G401 (cell line): Measurements from ENCODE around the gene PER2. TPM values are rescaled to one million over a fixed set of nuclear protein-coding genes. Genes with fewer than 3 reads are reported as not detected.

Experiments used
- DNase-seq: peaks from one replicate; pipeline ENCODE4 v3.0.0-alpha.2; 2015; ENCODE audit warnings: low spot score
- in situ Hi-C: cut with HindIII; loops from 2 replicates; pipeline ENCODE4 v1.10.0; 2016; ENCODE audit warnings: low sequenced_read_pairs, mixed read lengths
- total RNA-seq: library from RNA; depleted of rRNA; stranded (reverse); fragments of >200 nt; shearing (Covaris generic); gene quantifications from 2 replicates; pipeline ENCODE4 v1.2.3, GENCODE V29; 2014

PER2 gene
- total RNA-seq, 1 experiment from 2014 or later: 4.3 TPM

DNA sequence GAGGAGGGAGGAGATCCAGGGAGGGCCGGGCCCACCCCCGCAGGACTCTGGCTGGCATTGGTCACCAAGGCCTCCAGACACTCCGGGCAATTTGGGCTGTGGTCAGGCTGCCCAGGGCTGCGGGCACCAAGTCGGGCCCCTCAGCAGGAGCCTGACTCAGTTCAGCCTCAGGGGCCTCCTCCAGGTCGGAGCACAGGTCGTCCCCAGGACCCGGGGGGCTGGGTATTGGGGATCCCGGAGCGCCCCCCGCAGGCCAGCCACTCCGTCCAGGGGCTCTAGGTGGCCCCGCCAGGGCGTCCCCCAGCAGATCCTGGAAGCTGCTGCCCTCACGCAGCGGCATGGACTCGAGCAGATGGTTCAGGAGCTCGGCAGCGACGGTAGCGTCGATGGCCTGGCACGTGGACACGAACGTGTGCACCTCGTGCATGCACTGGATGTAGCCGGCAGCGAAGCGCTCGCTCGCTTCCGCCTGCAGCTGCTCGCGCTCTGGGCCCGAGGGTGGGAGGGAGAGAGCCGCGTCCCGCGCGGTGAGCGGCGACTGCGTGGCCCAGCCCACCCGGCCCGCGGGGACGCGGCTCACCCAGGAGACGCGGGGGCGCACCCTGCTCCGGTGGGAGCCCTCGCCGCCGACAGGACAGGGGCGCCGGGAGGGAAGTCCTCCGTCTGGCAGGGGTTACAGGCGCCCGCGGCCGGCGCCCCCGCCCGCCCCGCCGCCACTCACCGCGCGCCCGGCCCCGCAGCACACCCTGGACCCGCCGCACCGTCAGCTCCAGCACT lies 49.5 kb downstream of the PER2 start:
- no peak for DNase-seq
- in situ Hi-C loops: no loop called here

DNA sequence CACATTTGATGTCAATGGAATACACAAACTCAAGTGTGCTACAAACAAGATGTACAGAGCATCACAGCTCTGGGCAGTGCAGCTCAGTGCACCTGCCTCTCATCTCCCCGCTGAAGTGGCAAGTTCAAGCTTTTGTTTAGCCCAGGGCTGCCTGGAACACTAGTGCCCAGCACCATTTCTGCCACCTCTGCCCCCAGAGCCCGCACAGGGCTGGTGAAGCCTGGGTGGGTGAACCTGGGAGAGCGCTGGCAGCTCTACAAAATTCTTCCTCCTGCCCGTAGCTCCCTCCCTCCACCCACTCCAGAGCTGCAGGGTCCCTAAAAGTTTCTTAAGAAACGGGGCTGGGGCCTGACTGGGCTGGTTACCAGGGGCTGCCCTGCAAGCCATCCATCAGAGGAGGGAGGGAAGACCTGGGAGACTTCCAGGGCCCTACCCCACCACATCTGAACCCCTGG lies 50.1 kb downstream of the PER2 start:
- no peak for DNase-seq
- in situ Hi-C loops: no loop called here

- no peak for DNase-seq
- in situ Hi-C loops: no loop called here
These were observed 50.8 kb downstream of the PER2 start for GRCh38 chr2:238237431-238238135.

DNA sequence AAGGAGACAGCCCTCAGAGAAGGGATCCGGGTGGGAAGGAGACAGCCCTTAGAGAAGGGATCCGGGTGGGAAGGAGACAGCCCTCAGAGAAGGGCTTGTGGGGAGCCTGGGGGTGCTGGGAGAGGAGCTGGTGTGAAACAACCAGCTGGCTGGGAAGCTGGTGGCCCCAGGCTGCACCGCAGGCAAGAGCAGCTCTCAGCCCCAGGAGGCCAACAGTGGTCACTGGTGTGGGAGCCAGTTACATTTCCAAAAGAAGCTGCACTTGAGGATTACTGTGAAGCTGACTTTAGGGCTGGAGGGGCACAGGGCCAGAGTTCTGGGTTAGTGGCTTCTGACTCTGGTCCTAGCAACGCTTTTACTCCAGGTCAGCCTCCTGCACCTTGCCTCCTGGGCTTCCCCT lies 51.8 kb downstream of the PER2 start:
- DNase-seq: no peak
- in situ Hi-C loops: no loop called here

- in situ Hi-C loops: no loop called here
- DNase-seq: no peak
These were observed 52.6 kb downstream of the PER2 start for GRCh38 chr2:238235856-238236255.

- in situ Hi-C loops: no loop called here
These were observed 53.1 kb downstream of the PER2 start for GRCh38 chr2:238235331-238235732.

DNA sequence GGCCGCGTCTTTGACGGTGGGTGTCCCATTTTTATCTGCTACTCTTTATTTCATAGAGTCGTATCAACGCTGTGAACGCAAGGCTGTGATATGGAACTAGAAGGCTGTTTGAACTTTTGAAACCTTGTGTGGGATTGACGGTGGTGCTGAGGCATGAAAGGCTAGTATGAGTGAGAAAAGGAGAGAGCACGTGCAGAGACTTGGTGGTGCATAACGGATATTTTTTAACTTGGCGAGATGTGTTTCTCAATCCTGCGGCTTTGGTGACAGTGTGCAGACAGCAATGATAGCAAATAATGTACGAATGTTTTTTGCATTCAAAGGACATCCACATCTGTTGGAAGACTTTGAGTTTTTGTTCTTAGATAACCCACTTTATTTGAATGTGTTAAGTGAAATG lies 54.8 kb downstream of the PER2 start:
- DNase-seq: no peak

More at GRCh38 chr2:238235331-238235732, 53.1 kb downstream of the PER2 start:
- no peak for DNase-seq

GRCh38 chr2:238231809-238232208 lies 56.6 kb downstream of the PER2 start:
- no peak for DNase-seq
- in situ Hi-C loops: no loop called here

More for the DNA sequence above, 54.8 kb downstream of the PER2 start:
- in situ Hi-C loops: no loop called here

- peak; percentile 82 for DNase-seq
These were observed 57.1 kb downstream of the PER2 start for GRCh38 chr2:238231251-238231793.

GRCh38 chr2:238230699-238231098 lies 57.7 kb downstream of the PER2 start:
- DNase-seq: no peak
- in situ Hi-C loops: no loop called here

More at GRCh38 chr2:238231251-238231793, 57.1 kb downstream of the PER2 start:
- in situ Hi-C loops: no loop called here

DNA sequence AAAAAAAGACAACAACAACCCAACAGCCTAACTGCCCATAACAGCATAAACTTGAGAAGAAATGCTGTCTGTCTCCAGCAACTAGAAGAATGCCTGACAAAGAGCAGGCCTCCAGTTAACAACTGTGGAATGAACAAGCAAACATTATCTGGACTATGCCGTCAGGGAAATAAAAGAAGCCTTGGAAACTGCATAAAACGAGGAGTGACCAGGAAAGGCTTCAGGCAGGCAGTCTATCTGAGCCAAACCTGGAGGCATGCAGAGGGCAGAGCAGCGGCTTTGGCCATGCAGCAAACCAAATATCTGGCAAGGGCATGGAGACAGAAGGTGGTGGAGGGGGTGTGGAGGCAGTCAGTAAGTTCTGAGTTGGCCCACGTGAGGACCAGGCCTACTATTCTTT lies 59.7 kb downstream of the PER2 start:
- DNase-seq: peak; percentile 41
- in situ Hi-C loops: no loop called here

- no peak for DNase-seq
- in situ Hi-C loops: no loop called here
These were observed 60.8 kb downstream of the PER2 start for GRCh38 chr2:238227587-238228032.

DNA sequence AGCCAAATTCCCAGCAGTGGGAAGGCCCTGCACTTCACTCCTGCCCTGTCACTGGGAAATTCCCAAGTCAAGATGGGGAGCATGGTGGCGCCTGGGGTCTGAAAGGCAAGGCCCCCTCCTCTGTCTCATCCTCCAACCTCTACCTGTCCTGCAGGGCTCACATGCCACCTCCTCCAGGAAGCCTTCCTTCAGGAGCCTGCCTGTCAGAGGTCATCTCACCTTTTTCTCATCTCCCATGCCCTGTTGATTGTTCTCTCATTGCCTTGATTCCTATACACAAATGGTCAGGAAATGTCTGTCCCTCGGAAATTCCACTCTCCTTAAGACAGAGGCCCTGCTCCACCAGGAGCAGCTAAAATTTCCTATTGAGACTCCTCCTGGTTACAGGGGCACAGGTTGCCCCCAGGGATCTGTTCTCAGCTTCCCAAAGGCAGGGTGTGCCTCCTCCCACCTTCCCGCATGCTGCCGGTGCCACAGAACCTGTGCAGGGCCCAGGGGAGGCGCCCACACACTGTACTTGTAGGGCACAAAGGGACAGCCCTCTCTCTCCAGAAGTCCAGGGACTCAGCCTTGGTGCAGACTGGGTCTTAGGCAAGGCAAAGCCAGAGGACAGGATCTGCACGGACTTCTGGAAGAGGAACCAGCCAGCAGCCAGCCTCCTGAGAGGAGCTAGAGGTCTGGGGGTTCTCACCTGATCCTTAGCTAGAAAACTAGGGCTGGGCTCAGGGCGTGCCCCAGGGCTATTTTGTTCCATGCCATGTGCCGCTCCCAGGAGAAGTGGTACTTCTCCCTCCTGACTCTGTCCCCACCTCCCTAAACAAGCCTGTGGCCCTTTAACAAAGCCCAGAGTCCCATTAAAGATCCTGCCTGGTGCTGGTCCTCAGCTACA lies 61.5 kb downstream of the PER2 start:
- DNase-seq: no peak
- in situ Hi-C loops: no loop called here

GRCh38 chr2:238225911-238226697 lies 62.3 kb downstream of the PER2 start:
- in situ Hi-C loops: no loop called here
- no peak for DNase-seq

GRCh38 chr2:238225121-238225520 lies 63.3 kb downstream of the PER2 start:
- no peak for DNase-seq
- in situ Hi-C loops: no loop called here

GRCh38 chr2:238224356-238225035 lies 63.9 kb downstream of the PER2 start:
- no peak for DNase-seq

GRCh38 chr2:238220892-238221521 lies 67.4 kb downstream of the PER2 start:
- peak; percentile 97 for DNase-seq
- in situ Hi-C loops: no loop called here

More at GRCh38 chr2:238224356-238225035, 63.9 kb downstream of the PER2 start:
- in situ Hi-C loops: no loop called here
